Smooth muscle cell (in vitro differentiated cells): ENCODE results near the gene ANKS1B. TPM values are rescaled to one million over a fixed set of nuclear protein-coding genes. Genes with fewer than 3 reads are reported as not detected.

Experiments used
- DNase-seq: peaks from one replicate; lab custom pipeline; 2025; ENCODE audit not compliant: unreplicated experiment; lab: John Stamatoyannopoulos, UW
- H2AFZ ChIP-seq: fragments of 200-600 bp; sonication (generic); 2 replicates; pipeline ENCODE4 v1.6.0; 2016; ENCODE audit warnings: antibody characterized with exemption, low read depth, mild to moderate bottlenecking
- H3F3A ChIP-seq: fragments of 200-600 bp; sonication (generic); 2 replicates; pipeline ENCODE4 v1.6.0; 2017; ENCODE audit warnings: antibody characterized with exemption, low read depth
- H3K27ac ChIP-seq: fragments of 200-600 bp; sonication (generic); 2 replicates; pipeline ENCODE4 v1.5.1; 2016; ENCODE audit warnings: low read depth, mild to moderate bottlenecking
- H3K27me3 ChIP-seq: fragments of 200-600 bp; sonication (generic); 2 replicates; pipeline ENCODE4 v1.6.1; 2016; ENCODE audit warnings: low read depth, mild to moderate bottlenecking
- H3K36me3 ChIP-seq: fragments of 200-600 bp; sonication (generic); 2 replicates; pipeline ENCODE4 v1.5.1; 2016; ENCODE audit warnings: low read depth
- H3K4me1 ChIP-seq: fragments of 200-600 bp; sonication (generic); 2 replicates; pipeline ENCODE4 v1.5.1; 2016; ENCODE audit warnings: low read depth
- H3K4me2 ChIP-seq: fragments of 200-600 bp; sonication (generic); 2 replicates; pipeline ENCODE4 v1.6.0; 2016; ENCODE audit warnings: mild to moderate bottlenecking
- H3K4me3 ChIP-seq: fragments of 200-600 bp; sonication (generic); 2 replicates; pipeline ENCODE4 v1.5.1; 2016; ENCODE audit warnings: mild to moderate bottlenecking
- H3K79me2 ChIP-seq: fragments of 200-600 bp; sonication (generic); 2 replicates; pipeline ENCODE4 v1.6.0; 2016; ENCODE audit warnings: low read depth, mild to moderate bottlenecking
- H3K9ac ChIP-seq: fragments of 200-600 bp; sonication (generic); 2 replicates; pipeline ENCODE4 v1.6.0; 2016; ENCODE audit warnings: low read depth
- H3K9me3 ChIP-seq: fragments of 200-600 bp; sonication (generic); replicated peaks from 2 replicates; pipeline ENCODE4 v1.5.1; 2016; ENCODE audit warnings: low read depth
- H4K20me1 ChIP-seq: fragments of 200-600 bp; sonication (generic); 2 replicates; pipeline ENCODE4 v1.6.0; 2016; ENCODE audit warnings: low read depth
- CTCF ChIP-seq: fragments of 200-600 bp; sonication (generic); IDR thresholded peaks from 2 replicates; pipeline ENCODE4 v1.5.1; 2017; ENCODE audit warnings: borderline replicate concordance, mild to moderate bottlenecking, antibody characterized with exemption; ENCODE audit not compliant: insufficient read depth, poor library complexity, severe bottlenecking
- WGBS: methylation state at CpG from one replicate; pipeline ENCODE4 v1.1.7; 2016; ENCODE audit warnings: low lambda C conversion rate; 5-methylcytosine and 5-hydroxymethylcytosine counted together
- polyA plus RNA-seq: library from polyadenylated mRNA; unstranded; fragments of >200 nt; fragmentation: Nextera tagmentation; extraction: Ambion mirVana; gene quantifications from 2 replicates; pipeline ENCODE4 v1.2.1, GENCODE V29; 2016
- total RNA-seq: library from RNA; depleted of rRNA; stranded (reverse); fragments of >200 nt; gene quantifications from 2 replicates; pipeline ENCODE4 v1.2.3, GENCODE V29; 2014

ANKS1B gene
- total and polyA plus RNA-seq, 2 experiments from 2014 or later: 0.47 to 7.3 TPM

GRCh38 chr12:99119449-99119848 is 865.3 kb downstream of the ANKS1B start:
- H4K20me1 ChIP-seq: no peaks in the 10 kb centered on the region
- no peak overlapping the region for H2AFZ ChIP-seq
- no peak overlapping the region for H3K27ac ChIP-seq
- no peaks in the 10 kb centered on the region for H3K36me3 ChIP-seq
- H3K79me2 ChIP-seq: no peaks in the 10 kb centered on the region
- H3K9ac ChIP-seq: no peak overlapping the region
- no peaks in the 10 kb centered on the region for H3K9me3 ChIP-seq
- no peak overlapping the region for H3K4me2 ChIP-seq
- no peaks in the 10 kb centered on the region for H3K4me1 ChIP-seq
- H3K4me3 ChIP-seq: no peak overlapping the region
- no peak for DNase-seq
- H3K27me3 ChIP-seq: no peaks in the 10 kb centered on the region
- no peak for TF ChIP-seq CTCF
- no peaks in the 10 kb centered on the region for H3F3A ChIP-seq

- Histone ChIP-seq H3K4me1 (no peaks in the 10 kb centered on the region), H3K27ac (no peak overlapping the region), H3F3A (no peaks in the 10 kb centered on the region), H3K27me3 (no peaks in the 10 kb centered on the region), H4K20me1 (no peaks in the 10 kb centered on the region), H3K4me3 (no peak overlapping the region), H2AFZ (no peak overlapping the region), H3K9me3 (no peaks in the 10 kb centered on the region), H3K79me2 (no peaks in the 10 kb centered on the region), H3K9ac (no peak overlapping the region), H3K4me2 (no peak overlapping the region), H3K36me3 (no peaks in the 10 kb centered on the region)
- DNase-seq: no peak
- WGBS: 80% methylated on average over 5 of the region's 5 CpGs
- no peak for TF ChIP-seq CTCF
Observed at GRCh38 chr12:99111600-99111999, 873.1 kb downstream of the ANKS1B start.

GRCh38 chr12:99110868-99111267 is 873.9 kb downstream of the ANKS1B start:
- no peaks in the 10 kb centered on the region for H3K9me3 ChIP-seq
- H3K4me3 ChIP-seq: no peak overlapping the region
- H3K4me2 ChIP-seq: no peak overlapping the region
- no peak for TF ChIP-seq CTCF
- no peak for DNase-seq
- no peaks in the 10 kb centered on the region for H3K4me1 ChIP-seq
- no peak overlapping the region for H2AFZ ChIP-seq
- H3K27ac ChIP-seq: no peak overlapping the region
- no peaks in the 10 kb centered on the region for H3K36me3 ChIP-seq
- no peaks in the 10 kb centered on the region for H3F3A ChIP-seq
- no peak overlapping the region for H3K9ac ChIP-seq
- no peaks in the 10 kb centered on the region for H3K79me2 ChIP-seq
- no peaks in the 10 kb centered on the region for H3K27me3 ChIP-seq
- WGBS: 74% methylated on average over 3 of the region's 3 CpGs
- no peaks in the 10 kb centered on the region for H4K20me1 ChIP-seq

- no peak overlapping the region for H3K4me2 ChIP-seq
- no peaks in the 10 kb centered on the region for H3K27me3 ChIP-seq
- no peak for TF ChIP-seq CTCF
- H3K4me3 ChIP-seq: no peak overlapping the region
- no peak for DNase-seq
- no peaks in the 10 kb centered on the region for H4K20me1 ChIP-seq
- no peaks in the 10 kb centered on the region for H3K79me2 ChIP-seq
- no peaks in the 10 kb centered on the region for H3K9me3 ChIP-seq
- no peak overlapping the region for H3K27ac ChIP-seq
- H3K4me1 ChIP-seq: no peaks in the 10 kb centered on the region
- H2AFZ ChIP-seq: no peak overlapping the region
- H3K36me3 ChIP-seq: no peaks in the 10 kb centered on the region
- H3F3A ChIP-seq: no peaks in the 10 kb centered on the region
- no peak overlapping the region for H3K9ac ChIP-seq
- WGBS: 85% methylated on average over 2 of the region's 2 CpGs
Observed at GRCh38 chr12:99110212-99110611, 874.5 kb downstream of the ANKS1B start.
